Activated CD8-positive, alpha-beta T cell treated with anti-CD3 and anti-CD28 coated beads, Interleukin-2, amount 10 ng/mL, durations not matched to agents 7 days and 5 days (primary cell): ENCODE data around the gene MPND. TPM values are rescaled to one million over a fixed set of nuclear protein-coding genes. Genes with fewer than 3 reads are reported as not detected.

Source experiments
- total RNA-seq, 2 experiments: library from RNA; stranded (reverse); gene quantifications; one replicate each; pipeline ENCODE4 v1.2.3, GENCODE V29; 2021

The MPND gene
- total RNA-seq, 2 experiments from 2014 or later: 26.0 to 27.6 TPM

Other genes starting within 250 kb of the MPND start
- 100 to 1,000 TPM; 218 to 234 TPM for gene MAP2K2, start 219.4 kb upstream of the MPND start, total RNA-seq
- under 1 TPM; 0.16 to 0.18 TPM for gene CREB3L3, start 189.9 kb upstream of the MPND start, total RNA-seq
- 10 to 100 TPM; 30.8 to 40.4 TPM for gene SIRT6, start 161.0 kb upstream of the MPND start, total RNA-seq
- under 1 TPM; 0.68 to 0.73 TPM for gene ANKRD24, start 160.9 kb upstream of the MPND start, total RNA-seq
- not detected for gene EBI3, start 114.0 kb upstream of the MPND start, total RNA-seq
- gene YJU2, start 96.5 kb upstream of the MPND start, total RNA-seq: 10 to 100 TPM; 24.8 to 26.1 TPM
- gene SHD, start 64.3 kb upstream of the MPND start, total RNA-seq: not detected
- 10 to 100 TPM; 35.9 to 39.5 TPM for gene TMIGD2, start 41.2 kb upstream of the MPND start, total RNA-seq
- 10 to 100 TPM; 26.7 to 27.7 TPM for gene FSD1, start 39.0 kb upstream of the MPND start, total RNA-seq
- gene STAP2, start 4.7 kb upstream of the MPND start, total RNA-seq: 10 to 100 TPM; 14.3 to 16.5 TPM
- gene SH3GL1, start 57.0 kb downstream of the MPND start, total RNA-seq: 10 to 100 TPM; 65.1 to 67.9 TPM
- 100 to 1,000 TPM in 1 of 2 experiments, 10 to 100 TPM in 1; 95.3 to 104 TPM for gene CHAF1A, start 59.1 kb downstream of the MPND start, total RNA-seq
- gene UBXN6, start 114.2 kb downstream of the MPND start, total RNA-seq: 10 to 100 TPM; 34.1 to 36.6 TPM
- 10 to 100 TPM; 53.9 to 57.6 TPM for gene HDGFL2, start 128.7 kb downstream of the MPND start, total RNA-seq
- gene PLIN4, start 174.9 kb downstream of the MPND start, total RNA-seq: not detected
- gene PLIN5, start 191.7 kb downstream of the MPND start, total RNA-seq: not detected
- not detected for gene LRG1, start 196.5 kb downstream of the MPND start, total RNA-seq
- gene SEMA6B, start 216.1 kb downstream of the MPND start, total RNA-seq: not detected